K562 (cell line): ENCODE measurements around the gene PLXNB3. TPM values are rescaled to one million over a fixed set of nuclear protein-coding genes. Genes with fewer than 3 reads are reported as not detected.

Experiments used
- ATAC-seq: fragments of 200-7000 bp; cut with Tn5 transposase; 3 replicates; pipeline ENCODE4 v1.9.1; 2020; ENCODE audit warnings: moderate library complexity
- BruUV-seq: library from RNA; stranded (reverse); fragments of 400-500 nt; replicated peaks from 2 replicates; lab custom pipeline; 2021; lab: Mats Ljungman, UMichigan
- CTCF ChIA-PET: fragments of 300-600 bp; formaldehyde crosslinking; extraction: SDS; loops from one replicate; lab custom pipeline; 2021; ENCODE audit warnings: low intra/inter-chr PET ratio; lab: Yijun Ruan, JAX
- POLR2A ChIA-PET: fragments of 300-600, 350-650 bp; sonication (Branson Sonifier 250); formaldehyde crosslinking; extraction: SDS; loops from one replicate; lab custom pipeline; 2021; ENCODE audit warnings: antibody characterized with exemption, inconsistent platforms; lab: Yijun Ruan, JAX
- DNase-seq, 4 experiments: peaks; one replicate each; pipeline versions ENCODE4 v3.0.0 to v3.0.0-alpha.2; 2011 to 2018; ENCODE audit warnings: low spot score in 3 of 4, mixed read lengths in 3 of 4; ENCODE audit errors: extremely low read depth in 1 of 4
- FAIRE-seq: peaks from 2 replicates; lab custom pipeline; 2011; peaks lifted over from hg19 to GRCh38; lab: Jason Lieb, UNC
- H2AFZ ChIP-seq: 2 replicates; pipeline ENCODE4 v1.6.0; 2011; ENCODE audit warnings: low read depth, low read length, control low read depth, inconsistent platforms
- H3K27ac ChIP-seq: fragments of 200-600 bp; 3 replicates; pipeline ENCODE4 v1.8.0; 2011; ENCODE audit warnings: low read depth, mild to moderate bottlenecking, control low read depth, inconsistent platforms, low read length, moderate library complexity, mixed read lengths; ENCODE audit errors: extremely low read depth
- H3K27me3 ChIP-seq, 2 experiments: fragments of 300-600 bp in 1 of 2; 2 replicates in 1 of 2; 3 replicates in 1 of 2; pipeline versions ENCODE4 v1.6.0 to v1.8.0; 2011; ENCODE audit warnings: inconsistent platforms in 2 of 2, low read length in 2 of 2, mild to moderate bottlenecking in 1 of 2, mixed read lengths in 1 of 2, moderate library complexity in 1 of 2; ENCODE audit not compliant: control insufficient read depth in 2 of 2, insufficient read depth in 2 of 2
- H3K36me3 ChIP-seq: fragments of 300-600 bp; 3 replicates; pipeline ENCODE4 v1.8.0; 2011; ENCODE audit warnings: mild to moderate bottlenecking, low read length, inconsistent platforms; ENCODE audit not compliant: control insufficient read depth, insufficient read depth
- H3K4me1 ChIP-seq, 2 experiments: fragments of 200-600 bp in 1 of 2; replicated peaks in 1 of 2; 2 replicates in 1 of 2; 3 replicates in 1 of 2; pipeline versions ENCODE4 v1.5.1 to v1.8.0; 2011; ENCODE audit warnings: inconsistent platforms in 2 of 2, low read length in 2 of 2, mild to moderate bottlenecking in 1 of 2, mixed read lengths in 1 of 2, moderate library complexity in 1 of 2; ENCODE audit not compliant: control insufficient read depth in 2 of 2, insufficient read depth in 2 of 2
- H3K4me2 ChIP-seq: 2 replicates; pipeline ENCODE4 v1.6.1; 2011; ENCODE audit warnings: low read length, control low read depth, inconsistent platforms, mixed read lengths; ENCODE audit not compliant: insufficient read depth
- H3K4me3 ChIP-seq: fragments of 200-600 bp; sonication (generic), shearing (Covaris generic); 2 replicates; pipeline ENCODE4 v1.5.1; 2016; ENCODE audit warnings: control low read depth, inconsistent platforms
- H3K79me2 ChIP-seq: fragments of 200-600 bp; 3 replicates; pipeline ENCODE4 v1.8.0; 2011; ENCODE audit warnings: low read length, inconsistent platforms; ENCODE audit not compliant: control insufficient read depth, insufficient read depth
- H3K9ac ChIP-seq, 2 experiments: 2 replicates each; pipeline versions ENCODE4 v1.6.0 to v1.6.1; 2011; ENCODE audit warnings: low read depth in 2 of 2, low read length in 2 of 2, control low read depth in 1 of 2, inconsistent platforms in 1 of 2, mild to moderate bottlenecking in 1 of 2, mixed read lengths in 1 of 2; ENCODE audit not compliant: insufficient read depth in 1 of 2
- H3K9me1 ChIP-seq: one replicate; pipeline ENCODE4 v1.6.0; 2011; ENCODE audit warnings: inconsistent platforms, mild to moderate bottlenecking, low read length, moderate library complexity; ENCODE audit not compliant: control insufficient read depth, insufficient read depth
- H3K9me3 ChIP-seq: replicated peaks from 2 replicates; pipeline ENCODE4 v1.5.1; 2011; ENCODE audit warnings: low read depth, low read length, inconsistent platforms; ENCODE audit not compliant: control insufficient read depth, insufficient read depth
- H4K20me1 ChIP-seq: replicated peaks from 2 replicates; pipeline ENCODE4 v1.6.1; 2011; ENCODE audit warnings: low read length, inconsistent platforms, mixed read lengths; ENCODE audit not compliant: control insufficient read depth, insufficient read depth
- COPS2 ChIP-seq: fragments of 450-650 bp; conservative IDR thresholded peaks from 2 replicates; pipeline ENCODE4 v1.6.1; 2016; ENCODE audit warnings: mild to moderate bottlenecking, moderate library complexity
- ESRRB ChIP-seq: fragments of 250-450 bp; sonication (Bioruptor Pico); IDR thresholded peaks from 2 replicates; pipeline ENCODE4 v1.5.0; 2020; ENCODE audit warnings: mild to moderate bottlenecking, moderate library complexity, borderline replicate concordance
- EWSR1 ChIP-seq: fragments of 450-650 bp; IDR thresholded peaks from 2 replicates; pipeline ENCODE4 v1.6.1; 2018; ENCODE audit warnings: borderline replicate concordance, mild to moderate bottlenecking, low read depth, moderate library complexity; ENCODE audit not compliant: partially characterized antibody
- MED1 ChIP-seq: sonication (generic); formaldehyde crosslinking; IDR thresholded peaks from 2 replicates; pipeline ENCODE4 v1.8.1; 2023; ENCODE audit warnings: missing genetic modification reagents, borderline replicate concordance
- SMAD4 ChIP-seq: fragments of 250-450 bp; sonication (Bioruptor Pico); conservative IDR thresholded peaks from 2 replicates; pipeline ENCODE4 v1.8.0; 2021; ENCODE audit warnings: inconsistent platforms, mild to moderate bottlenecking, moderate library complexity
- ZNF668 ChIP-seq: fragments of 250-450 bp; sonication (Bioruptor Pico); IDR thresholded peaks from 2 replicates; pipeline ENCODE4 v1.8.0; 2022; ENCODE audit warnings: mild to moderate bottlenecking, inconsistent platforms
- WGBS: fragments of 100-300 bp; shearing (Covaris generic); methylation state at CpG from one replicate; pipeline ENCODE4 v1.1.6; 2016; ENCODE audit warnings: low coverage, mixed read lengths; ENCODE audit not compliant: insufficient coverage; ENCODE audit errors: missing lambda C conversion rate; 5-methylcytosine and 5-hydroxymethylcytosine counted together
- in situ Hi-C: fragments of 300-500 bp; cut with MboI; formaldehyde crosslinking; loops from 4 replicates; pipeline ENCODE4 v1.15.0; 2018; ENCODE audit warnings: inconsistent platforms, mixed read lengths
- intact Hi-C: fragments of 100-400 bp; cut with micrococcal nuclease; formaldehyde crosslinking; loops from 2 replicates; pipeline ENCODE4 v1.14.2; 2022
- polyA plus RNA-seq, 8 experiments: library from polyadenylated mRNA; depleted of rRNA in 4 of 8; stranded (reverse) in 5 of 8; unstranded in 3 of 8; fragments of >200 nt; fragmentation: Nextera tagmentation in 2 of 8; fragmentation: Illumina TruSeq in 1 of 8; extraction: Ambion mirVana in 2 of 8; extraction: Trizol in 1 of 8; gene quantifications; 2 replicates each; pipeline versions ENCODE4 v1.2.1 to v1.2.3, GENCODE V29; 2011 to 2014; ENCODE audit warnings: inconsistent platforms in 1 of 8, missing spikeins in 1 of 8
- total RNA-seq, 7 experiments: library from RNA; depleted of rRNA in 6 of 7; stranded (reverse); fragments of >200 nt in 6 of 7; fragmentation: Illumina TruSeq in 2 of 7; extraction: Trizol in 2 of 7; gene quantifications; 2 replicates each; pipeline versions ENCODE4 v1.2.1 to v1.2.3, GENCODE V29; 2011 to 2021; ENCODE audit warnings: low replicate concordance in 1 of 7
- TF ChIP-seq, protein P1 (sequence below): fragments of 250-450 bp; sonication (Bioruptor Pico); IDR thresholded peaks from 2 replicates; pipeline ENCODE4 v1.8.0; 2021; ENCODE audit warnings: borderline replicate concordance, mild to moderate bottlenecking, moderate library complexity; ENCODE audit not compliant: poor library complexity, severe bottlenecking
- TF ChIP-seq, protein P2 (sequence below): fragments of 450-650 bp; IDR thresholded peaks from 2 replicates; pipeline ENCODE4 v1.6.1; 2017; ENCODE audit warnings: antibody characterized with exemption
- TF ChIP-seq, protein P3 (sequence below): fragments of 250-450 bp; sonication (Bioruptor Pico); IDR thresholded peaks from 2 replicates; pipeline ENCODE4 v1.5.0; 2020; ENCODE audit warnings: mild to moderate bottlenecking, borderline replicate concordance
- TF ChIP-seq, protein P4 (sequence below): fragments of 250-450 bp; sonication (Bioruptor Pico); IDR thresholded peaks from 2 replicates; pipeline ENCODE4 v1.5.0; 2020; ENCODE audit warnings: mild to moderate bottlenecking

The PLXNB3 gene
- total and polyA plus RNA-seq, 9 of the 15 experiments (the other 6 are each of a cell fraction or from before 2014, with no cell fraction given) = 0.22 to 2.0 (median 1.4) TPM; not detected in 2

DNA sequence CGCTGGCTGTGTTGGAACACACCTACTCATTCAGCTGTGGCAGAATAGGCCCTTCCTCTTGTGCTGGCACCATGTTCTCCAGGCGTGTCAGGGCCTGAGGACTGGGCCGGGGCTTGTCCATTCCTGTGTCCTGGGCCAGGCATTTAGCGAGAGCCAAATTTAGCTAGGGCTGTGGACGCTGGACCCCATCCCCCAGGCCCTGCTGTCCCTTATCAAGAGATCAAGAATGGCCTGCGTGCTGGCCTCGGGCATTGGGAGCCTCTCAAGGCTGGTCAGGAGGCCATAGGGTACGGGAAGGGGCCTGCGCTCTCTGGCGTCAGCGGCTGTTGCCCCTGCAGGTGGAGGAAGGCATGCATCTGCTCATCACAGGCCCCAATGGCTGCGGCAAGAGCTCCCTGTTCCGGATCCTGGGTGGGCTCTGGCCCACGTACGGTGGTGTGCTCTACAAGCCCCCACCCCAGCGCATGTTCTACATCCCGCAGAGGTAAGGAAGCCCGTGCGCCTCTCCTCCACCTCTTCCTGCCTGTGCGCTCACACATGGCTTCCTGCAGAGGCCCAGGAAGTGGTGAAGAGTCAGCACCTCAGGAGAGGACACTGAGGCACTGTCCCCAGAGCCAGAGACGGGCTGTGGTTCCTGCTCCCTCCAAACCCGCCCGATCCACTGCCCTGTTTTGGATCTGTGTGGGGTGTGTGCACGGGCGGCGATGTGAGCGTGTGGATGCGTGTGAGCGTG is 24.1 kb upstream of the PLXNB3 start:
- in situ Hi-C loops = no loop called here

More for the DNA sequence above, 24.1 kb upstream of the PLXNB3 start:
- H3K36me3 ChIP-seq = no peaks in the 10 kb centered on the region; the same call in 2 of the 3 replicates
- ChIA-PET POLR2A (interaction anchor here (0.6 to 1.0 kb wide), 2 partner anchors 32 to 70 kb away, joined by 3 read pairs; no protein-coding TSS in a partner anchor), CTCF (no interaction called here)
- no peak for DNase-seq
- 79% methylated on average over 19 of the region's 29 CpGs for WGBS
- no peak overlapping the region for H2AFZ ChIP-seq
- no peak overlapping the region for H3K27ac ChIP-seq
- H3K9me3 ChIP-seq = no peaks in the 10 kb centered on the region
- no peak for ATAC-seq
- no peaks in the 10 kb centered on the region for H3K9me1 ChIP-seq
- no peak for FAIRE-seq
- TF ChIP-seq EWSR1 (no peak), SMAD4 (CRISPR knock-in tag) (no peak), ZNF668 (no peak), MED1 (CRISPR knock-in tag) (no peak), COPS2 (no peak), ESRRB (CRISPR knock-in tag) (no peak)
- TF ChIP-seq, protein P1, sequence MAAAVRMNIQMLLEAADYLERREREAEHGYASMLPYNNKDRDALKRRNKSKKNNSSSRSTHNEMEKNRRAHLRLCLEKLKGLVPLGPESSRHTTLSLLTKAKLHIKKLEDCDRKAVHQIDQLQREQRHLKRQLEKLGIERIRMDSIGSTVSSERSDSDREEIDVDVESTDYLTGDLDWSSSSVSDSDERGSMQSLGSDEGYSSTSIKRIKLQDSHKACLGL (CRISPR knock-in tag) = no peak
- TF ChIP-seq, protein P2, sequence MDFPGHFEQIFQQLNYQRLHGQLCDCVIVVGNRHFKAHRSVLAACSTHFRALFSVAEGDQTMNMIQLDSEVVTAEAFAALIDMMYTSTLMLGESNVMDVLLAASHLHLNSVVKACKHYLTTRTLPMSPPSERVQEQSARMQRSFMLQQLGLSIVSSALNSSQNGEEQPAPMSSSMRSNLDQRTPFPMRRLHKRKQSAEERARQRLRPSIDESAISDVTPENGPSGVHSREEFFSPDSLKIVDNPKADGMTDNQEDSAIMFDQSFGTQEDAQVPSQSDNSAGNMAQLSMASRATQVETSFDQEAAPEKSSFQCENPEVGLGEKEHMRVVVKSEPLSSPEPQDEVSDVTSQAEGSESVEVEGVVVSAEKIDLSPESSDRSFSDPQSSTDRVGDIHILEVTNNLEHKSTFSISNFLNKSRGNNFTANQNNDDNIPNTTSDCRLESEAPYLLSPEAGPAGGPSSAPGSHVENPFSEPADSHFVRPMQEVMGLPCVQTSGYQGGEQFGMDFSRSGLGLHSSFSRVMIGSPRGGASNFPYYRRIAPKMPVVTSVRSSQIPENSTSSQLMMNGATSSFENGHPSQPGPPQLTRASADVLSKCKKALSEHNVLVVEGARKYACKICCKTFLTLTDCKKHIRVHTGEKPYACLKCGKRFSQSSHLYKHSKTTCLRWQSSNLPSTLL = no peak
- TF ChIP-seq, protein P3, sequence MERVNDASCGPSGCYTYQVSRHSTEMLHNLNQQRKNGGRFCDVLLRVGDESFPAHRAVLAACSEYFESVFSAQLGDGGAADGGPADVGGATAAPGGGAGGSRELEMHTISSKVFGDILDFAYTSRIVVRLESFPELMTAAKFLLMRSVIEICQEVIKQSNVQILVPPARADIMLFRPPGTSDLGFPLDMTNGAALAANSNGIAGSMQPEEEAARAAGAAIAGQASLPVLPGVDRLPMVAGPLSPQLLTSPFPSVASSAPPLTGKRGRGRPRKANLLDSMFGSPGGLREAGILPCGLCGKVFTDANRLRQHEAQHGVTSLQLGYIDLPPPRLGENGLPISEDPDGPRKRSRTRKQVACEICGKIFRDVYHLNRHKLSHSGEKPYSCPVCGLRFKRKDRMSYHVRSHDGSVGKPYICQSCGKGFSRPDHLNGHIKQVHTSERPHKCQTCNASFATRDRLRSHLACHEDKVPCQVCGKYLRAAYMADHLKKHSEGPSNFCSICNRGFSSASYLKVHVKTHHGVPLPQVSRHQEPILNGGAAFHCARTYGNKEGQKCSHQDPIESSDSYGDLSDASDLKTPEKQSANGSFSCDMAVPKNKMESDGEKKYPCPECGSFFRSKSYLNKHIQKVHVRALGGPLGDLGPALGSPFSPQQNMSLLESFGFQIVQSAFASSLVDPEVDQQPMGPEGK = no peak
- TF ChIP-seq, protein P4, sequence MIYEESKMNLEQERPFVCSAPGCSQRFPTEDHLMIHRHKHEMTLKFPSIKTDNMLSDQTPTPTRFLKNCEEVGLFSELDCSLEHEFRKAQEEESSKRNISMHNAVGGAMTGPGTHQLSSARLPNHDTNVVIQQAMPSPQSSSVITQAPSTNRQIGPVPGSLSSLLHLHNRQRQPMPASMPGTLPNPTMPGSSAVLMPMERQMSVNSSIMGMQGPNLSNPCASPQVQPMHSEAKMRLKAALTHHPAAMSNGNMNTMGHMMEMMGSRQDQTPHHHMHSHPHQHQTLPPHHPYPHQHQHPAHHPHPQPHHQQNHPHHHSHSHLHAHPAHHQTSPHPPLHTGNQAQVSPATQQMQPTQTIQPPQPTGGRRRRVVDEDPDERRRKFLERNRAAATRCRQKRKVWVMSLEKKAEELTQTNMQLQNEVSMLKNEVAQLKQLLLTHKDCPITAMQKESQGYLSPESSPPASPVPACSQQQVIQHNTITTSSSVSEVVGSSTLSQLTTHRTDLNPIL (CRISPR knock-in tag) = no peak
- intact Hi-C loops = no loop called here
- peak overlapping the region in 1 of 2 experiments; percentile 19; a peak in 2 of 4 replicates for H3K9ac ChIP-seq
- no peaks in the 10 kb centered on the region for H3K79me2 ChIP-seq
- peaks cover 8 to 67% of the 10 kb centered on the region in 2 experiments; a peak in 4 of 5 replicates for H3K4me1 ChIP-seq
- H3K4me2 ChIP-seq = no peak overlapping the region
- H3K4me3 ChIP-seq = no peak overlapping the region
- no peaks in the 10 kb centered on the region for H4K20me1 ChIP-seq
- no TSS peak for BruUV-seq
- H3K27me3 ChIP-seq = no peaks in the 10 kb centered on the region
